Measurements from ENCODE around the gene DNAH11. TPM values are rescaled to one million over a fixed set of nuclear protein-coding genes. Genes with fewer than 3 reads are reported as not detected.

DNAH11 gene
- total and polyA plus RNA-seq, 9 of the 15 experiments (the other 6 are each of a cell fraction or from before 2014, with no cell fraction given): under 0.01 TPM; not detected in 7

- TF ChIP-seq ETV1 (tag; conservative IDR thresholded peaks at IDR 0.05; ENCODE audit: low read depth): no peak
- no peak for TF ChIP-seq CTBP1 (IDR thresholded peaks at IDR 0.05; ENCODE audit: borderline replicate concordance)
- no peak for TF ChIP-seq CC2D1A (IDR thresholded peaks at IDR 0.05)
- TF ChIP-seq NR2C2 (CRISPR knock-in tag; IDR thresholded peaks at IDR 0.05): no peak
- TF ChIP-seq NR2C2 (tag; IDR thresholded peaks at IDR 0.05): no peak
- TF ChIP-seq HINFP (tag; conservative IDR thresholded peaks at IDR 0.05; ENCODE audit: low read depth): no peak
- no peak for TF ChIP-seq GABPB1 (CRISPR knock-in tag; IDR thresholded peaks at IDR 0.05)
- TF ChIP-seq ZBTB7A (IDR thresholded peaks at IDR 0.05; ENCODE audit: borderline replicate concordance, control insufficient read depth, low read depth, low read length): no peak
- no peak for TF ChIP-seq ZNF695 (CRISPR knock-in tag; IDR thresholded peaks at IDR 0.05)
- TF ChIP-seq POLR3G (IDR thresholded peaks at IDR 0.05; ENCODE audit: extremely low read depth, insufficient read length, insufficient replicate concordance): no peak
- TF ChIP-seq ZNF277 (CRISPR knock-in tag; IDR thresholded peaks at IDR 0.05; ENCODE audit: borderline replicate concordance): no peak
- no peak for TF ChIP-seq ZNF785 (CRISPR knock-in tag; IDR thresholded peaks at IDR 0.05)
Measured at GRCh38 chr7:21819048-21819447, 276.2 kb downstream of the DNAH11 start (continued).

Data from K562 (cell line).